HEK293T (cell line): Measurements from ENCODE around the gene EMC10.

ENCODE experiments used
- CTBP1 ChIP-seq: fragments of 450-650 bp; IDR thresholded peaks from 2 replicates; pipeline ENCODE4 v1.6.1; 2016; ENCODE audit warnings: borderline replicate concordance
- ELF4 ChIP-seq: fragments of 450-650 bp; IDR thresholded peaks from 2 replicates; pipeline ENCODE4 v1.6.1; 2017; ENCODE audit warnings: antibody characterized with exemption
- L3MBTL2 ChIP-seq: fragments of 450-650 bp; conservative IDR thresholded peaks from 2 replicates; pipeline ENCODE4 v1.6.1; 2016; ENCODE audit warnings: mild to moderate bottlenecking

DNA sequence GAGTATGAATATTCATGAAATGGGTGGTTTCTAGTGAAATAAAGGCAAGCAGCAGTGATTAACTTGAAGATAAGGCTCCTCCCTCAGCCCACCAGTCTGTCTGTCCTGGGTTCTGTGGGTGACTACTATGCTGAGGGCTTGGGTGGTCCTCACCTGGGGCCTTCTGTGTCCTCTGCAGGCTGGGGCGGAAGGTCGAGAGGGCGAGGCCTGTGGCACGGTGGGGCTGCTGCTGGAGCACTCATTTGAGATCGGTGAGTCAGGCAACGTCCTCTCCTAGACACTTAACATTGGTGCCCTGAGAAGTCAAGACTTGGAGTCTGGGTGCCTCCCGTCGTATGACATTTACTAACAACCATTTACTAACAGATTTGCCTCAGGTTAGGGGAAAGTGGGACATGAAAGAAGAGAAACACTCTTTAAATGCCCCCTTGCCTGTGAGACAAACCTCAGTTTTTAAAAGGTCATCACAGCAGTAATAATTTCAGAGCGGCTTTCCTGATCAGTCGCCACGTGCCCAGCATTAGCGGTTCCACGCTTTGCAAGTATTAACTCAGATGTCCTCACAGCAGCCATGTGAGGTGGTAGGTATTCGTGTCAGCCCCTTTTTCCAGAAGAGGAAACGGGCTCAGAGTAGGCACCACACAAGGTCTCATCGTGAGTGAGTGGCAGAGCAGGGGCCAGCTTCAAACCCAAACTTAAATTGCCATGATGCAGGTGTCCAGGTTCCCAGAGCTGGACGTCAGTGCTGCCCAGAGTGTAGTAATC is 1.6 kb downstream of the EMC10 start:
- no peak for TF ChIP-seq CTBP1
- no peak for TF ChIP-seq L3MBTL2
- no peak for TF ChIP-seq ELF4
